GM18507 (cell line): Measurements from ENCODE around the gene ZCCHC10.
"Not testable (repeated sequence)": the region's sequence is repeated elsewhere in the genome, so short reads cannot be mapped to it uniquely, and the experiment has no call there.

Source experiments
- DNase-seq: peaks from one replicate; pipeline ENCODE4 v3.0.0; 2011; ENCODE audit warnings: low read depth; ENCODE audit not compliant: insufficient read length; ENCODE audit errors: extremely low spot score
- FAIRE-seq: peaks from 2 replicates; lab custom pipeline; 2011; peaks lifted over from hg19 to GRCh38; lab: Jason Lieb, UNC

ZCCHC10 gene

DNA sequence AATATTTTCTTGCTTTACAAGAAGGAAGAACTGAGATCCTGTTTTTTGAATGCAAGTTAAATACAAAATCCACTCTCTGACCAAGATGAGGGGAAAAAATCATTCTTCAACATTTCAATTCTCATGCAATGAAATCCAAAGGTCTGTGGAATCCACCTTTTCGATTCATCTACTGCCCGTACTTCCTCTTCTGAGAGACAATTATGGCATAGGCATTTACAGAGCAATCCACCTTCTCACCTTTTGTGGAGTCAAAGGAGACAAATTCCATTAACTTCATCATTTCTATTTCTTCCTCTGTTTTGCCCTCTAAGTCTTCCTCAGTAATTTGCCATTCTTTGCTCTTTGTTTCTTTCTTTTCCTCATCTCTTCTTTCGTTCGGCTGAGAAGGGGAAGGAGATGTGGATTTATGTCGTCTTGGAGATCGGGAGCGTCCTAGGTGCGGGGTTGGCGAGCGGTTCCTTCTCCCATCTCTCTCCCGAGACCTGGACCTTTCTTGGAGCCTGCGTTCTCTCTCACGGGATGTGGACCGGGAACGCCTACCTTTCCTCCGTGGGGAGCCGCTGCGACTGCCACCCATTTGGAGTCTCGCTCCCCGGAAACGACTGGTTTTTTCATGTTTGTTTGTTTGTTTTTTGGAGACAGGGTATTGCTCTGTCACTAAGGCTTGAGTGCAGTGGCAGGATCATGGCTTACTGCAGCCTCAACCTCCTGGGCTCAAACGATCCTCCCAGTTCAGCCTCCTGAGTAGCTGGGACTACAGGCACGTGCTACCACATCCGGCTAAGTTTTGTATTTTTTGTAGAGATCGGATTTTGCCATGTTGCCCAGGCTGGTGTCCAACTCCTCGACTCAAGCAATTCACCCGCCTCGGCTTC is 38.6 kb downstream of the ZCCHC10 start:
- DNase-seq (no peak), FAIRE-seq (no peak)

DNA sequence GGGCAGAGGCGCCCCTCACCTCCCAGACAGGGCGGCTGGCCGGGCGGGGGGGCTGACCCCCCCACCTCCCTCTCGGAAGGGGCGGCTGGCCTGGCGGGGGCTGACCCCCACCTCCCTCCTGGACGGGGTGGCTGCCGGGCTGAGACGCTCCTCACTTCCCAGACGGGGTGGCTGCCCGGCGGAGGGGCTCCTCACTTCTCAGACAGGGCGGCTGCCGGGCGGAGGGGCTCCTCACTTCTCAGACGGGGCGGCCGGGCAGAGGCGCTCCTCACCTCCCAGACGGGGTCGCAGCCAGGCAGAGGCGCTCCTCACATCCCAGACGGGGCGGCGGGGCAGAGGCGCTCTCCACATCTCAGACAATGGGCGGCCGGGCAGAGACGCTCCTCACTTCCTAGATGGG is 43.4 kb downstream of the ZCCHC10 start:
- not testable (repeated sequence) for DNase-seq, FAIRE-seq

DNA sequence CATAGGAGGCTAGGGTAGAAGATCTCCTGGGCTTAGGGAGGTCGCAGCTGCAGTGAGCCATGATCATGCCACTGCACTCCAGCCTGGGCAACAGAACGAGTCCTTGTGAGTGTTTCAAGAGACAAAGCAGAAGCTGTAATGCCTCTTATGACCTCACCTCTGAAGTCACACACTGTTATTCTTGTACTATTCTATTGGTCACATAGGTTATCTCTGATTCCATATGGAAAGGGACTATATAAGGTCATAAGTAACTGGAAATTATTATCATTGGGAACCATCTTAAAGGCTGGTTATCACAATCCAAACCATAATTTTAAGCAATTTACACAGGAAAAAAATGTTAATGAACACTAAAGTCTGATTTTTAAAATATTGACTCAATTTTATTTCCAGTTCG is 45.1 kb downstream of the ZCCHC10 start:
- DNase-seq, result no peak
- no peak for FAIRE-seq

DNA sequence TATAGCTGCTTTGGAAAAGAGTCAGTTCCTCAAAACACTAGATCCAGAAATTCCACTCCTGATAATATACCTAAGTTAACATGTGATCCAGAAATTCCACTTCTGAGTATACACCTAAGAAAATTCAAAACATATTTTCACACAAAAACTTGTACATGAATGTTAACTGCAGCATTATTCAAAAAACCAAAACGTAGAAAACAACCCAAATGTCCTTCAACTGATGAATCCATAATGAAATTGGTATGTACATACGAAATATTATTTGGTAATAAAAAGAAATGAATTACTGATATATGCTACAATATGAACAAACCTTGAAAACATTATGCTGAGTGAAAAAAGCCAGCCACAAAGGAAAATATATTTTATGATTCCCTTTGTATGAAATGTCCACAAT is 46.4 kb downstream of the ZCCHC10 start:
- no peak for DNase-seq
- no peak for FAIRE-seq

DNA sequence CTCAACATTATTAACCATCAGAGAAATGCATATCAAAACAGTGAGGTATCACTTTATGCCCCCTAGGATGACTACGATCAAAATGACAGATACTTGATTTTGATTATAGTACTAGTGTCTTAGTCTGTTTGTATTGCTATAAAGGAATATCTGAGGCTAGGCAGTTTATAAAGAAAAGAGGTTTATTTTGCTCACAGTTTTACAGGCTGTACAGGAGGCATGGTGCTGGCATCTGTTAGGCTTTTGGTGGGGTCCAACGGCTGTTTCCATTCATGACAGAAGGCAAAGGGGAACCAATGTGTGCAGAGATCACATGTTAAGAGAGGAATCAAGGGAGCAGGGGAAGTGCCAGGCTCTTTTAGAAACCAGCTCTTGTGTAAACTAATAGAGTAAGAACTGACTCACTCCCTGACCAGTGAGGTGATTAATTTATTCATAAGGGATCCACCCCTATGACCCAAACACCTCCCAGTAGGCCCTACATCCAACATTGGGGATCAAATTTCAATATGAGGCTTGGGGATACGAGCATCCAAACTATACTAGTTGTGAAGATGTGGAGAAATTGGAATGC is 46.9 kb downstream of the ZCCHC10 start:
- DNase-seq, result no peak

DNA sequence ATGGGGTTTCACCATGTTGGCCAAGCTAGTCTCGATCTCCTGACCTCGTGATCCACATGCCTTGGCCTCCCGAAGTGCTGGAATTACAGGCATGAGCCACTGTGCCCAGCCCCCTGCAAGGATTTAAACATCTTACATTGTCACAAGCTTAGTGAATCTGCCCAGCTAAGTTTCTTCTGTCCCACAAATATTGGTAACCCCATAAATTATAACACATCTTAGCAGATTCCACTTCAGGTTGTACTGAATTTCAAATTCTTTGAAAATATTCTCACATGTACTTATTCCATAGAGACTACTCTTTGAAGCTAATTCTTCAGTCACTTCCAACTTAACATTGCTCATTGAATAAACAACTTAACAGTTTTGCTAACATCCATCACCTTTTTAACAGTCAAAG is 49.5 kb downstream of the ZCCHC10 start:
- no peak for FAIRE-seq
- no peak for DNase-seq

More for the DNA sequence above, 46.9 kb downstream of the ZCCHC10 start:
- no peak for FAIRE-seq

DNA sequence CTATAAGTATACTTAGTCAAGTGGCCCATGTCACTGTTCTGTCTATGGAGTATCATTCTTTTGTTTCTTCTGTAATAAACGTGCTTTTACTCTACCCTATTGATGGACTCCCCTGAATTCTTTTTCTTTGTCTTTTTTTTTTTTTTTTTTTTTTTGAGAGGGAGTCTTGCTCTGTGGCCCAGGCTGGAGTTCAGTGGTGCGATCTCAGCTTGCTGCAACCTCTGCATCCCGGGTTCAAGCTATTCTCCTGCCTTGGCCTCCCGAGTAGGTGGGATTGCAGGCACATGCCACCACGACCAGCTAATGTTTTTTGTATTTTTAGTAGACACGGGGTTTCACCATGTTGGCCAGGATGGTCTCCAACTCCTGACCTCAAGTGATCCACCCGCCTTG is 53.9 kb downstream of the ZCCHC10 start:
- DNase-seq, FAIRE-seq: not testable (repeated sequence)

DNA sequence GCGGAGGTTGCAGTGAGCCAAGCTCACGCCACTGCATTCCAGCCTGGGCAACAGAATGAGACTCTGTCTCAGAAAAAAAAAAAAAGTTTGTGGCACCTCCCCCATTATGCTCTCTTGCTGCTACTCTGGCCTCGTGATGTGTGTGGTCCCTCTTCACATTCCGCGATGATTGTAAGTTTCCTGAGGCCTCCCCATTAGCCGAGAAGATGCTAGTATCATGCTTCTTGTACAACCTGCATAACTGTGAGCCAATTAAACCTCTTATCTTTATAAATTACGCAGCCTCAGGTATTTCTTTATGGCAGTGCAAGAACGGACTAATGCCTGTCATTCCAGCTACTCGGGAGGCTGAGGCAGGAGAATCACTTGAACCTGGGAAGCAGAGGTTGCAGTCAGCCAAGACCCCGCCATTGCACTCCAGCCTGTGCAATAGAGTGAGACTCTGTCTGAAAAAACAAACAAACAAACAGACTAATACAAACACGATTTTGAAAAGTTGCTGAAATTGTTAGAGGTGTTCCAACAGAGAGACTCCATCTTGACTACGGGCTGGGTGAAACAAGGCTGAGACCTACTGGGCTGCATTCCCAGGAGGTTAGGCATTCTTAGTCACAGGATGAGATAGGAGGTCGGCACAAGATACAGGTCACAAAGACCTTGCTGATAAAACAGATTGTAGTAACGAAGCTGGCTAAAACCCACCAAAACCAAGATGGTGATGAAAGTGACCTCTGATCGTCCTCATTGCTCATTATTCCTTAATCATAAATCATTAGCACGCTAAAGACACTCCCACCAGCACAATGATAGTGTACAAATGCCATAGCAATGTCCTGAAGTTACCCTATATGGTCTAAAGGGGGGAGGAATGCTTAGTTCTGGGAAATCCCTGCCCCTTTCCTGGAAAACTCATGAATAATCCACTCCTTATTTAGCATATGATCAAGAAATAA is 54.6 kb downstream of the ZCCHC10 start:
- DNase-seq, result no peak
- FAIRE-seq, result no peak

DNA sequence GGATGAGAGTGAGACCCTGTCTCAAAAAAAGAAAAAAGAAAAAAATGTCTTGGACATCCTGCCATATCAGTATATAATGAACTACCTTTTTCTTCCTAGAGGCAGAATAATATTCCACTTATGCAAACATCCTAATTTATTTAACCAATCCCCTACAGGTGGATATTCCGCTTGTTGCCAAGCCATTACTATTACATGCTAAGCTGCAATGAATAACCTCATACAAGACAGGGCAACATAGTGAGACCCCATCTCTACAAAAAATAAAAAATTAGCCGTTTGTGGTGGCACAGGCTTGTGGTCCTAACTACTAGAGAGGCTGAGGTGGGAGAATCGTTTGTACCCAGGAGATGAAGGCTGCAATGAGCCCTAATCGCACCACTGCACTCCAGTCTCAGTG is 61.2 kb downstream of the ZCCHC10 start:
- DNase-seq, result no peak
- FAIRE-seq, result no peak

DNA sequence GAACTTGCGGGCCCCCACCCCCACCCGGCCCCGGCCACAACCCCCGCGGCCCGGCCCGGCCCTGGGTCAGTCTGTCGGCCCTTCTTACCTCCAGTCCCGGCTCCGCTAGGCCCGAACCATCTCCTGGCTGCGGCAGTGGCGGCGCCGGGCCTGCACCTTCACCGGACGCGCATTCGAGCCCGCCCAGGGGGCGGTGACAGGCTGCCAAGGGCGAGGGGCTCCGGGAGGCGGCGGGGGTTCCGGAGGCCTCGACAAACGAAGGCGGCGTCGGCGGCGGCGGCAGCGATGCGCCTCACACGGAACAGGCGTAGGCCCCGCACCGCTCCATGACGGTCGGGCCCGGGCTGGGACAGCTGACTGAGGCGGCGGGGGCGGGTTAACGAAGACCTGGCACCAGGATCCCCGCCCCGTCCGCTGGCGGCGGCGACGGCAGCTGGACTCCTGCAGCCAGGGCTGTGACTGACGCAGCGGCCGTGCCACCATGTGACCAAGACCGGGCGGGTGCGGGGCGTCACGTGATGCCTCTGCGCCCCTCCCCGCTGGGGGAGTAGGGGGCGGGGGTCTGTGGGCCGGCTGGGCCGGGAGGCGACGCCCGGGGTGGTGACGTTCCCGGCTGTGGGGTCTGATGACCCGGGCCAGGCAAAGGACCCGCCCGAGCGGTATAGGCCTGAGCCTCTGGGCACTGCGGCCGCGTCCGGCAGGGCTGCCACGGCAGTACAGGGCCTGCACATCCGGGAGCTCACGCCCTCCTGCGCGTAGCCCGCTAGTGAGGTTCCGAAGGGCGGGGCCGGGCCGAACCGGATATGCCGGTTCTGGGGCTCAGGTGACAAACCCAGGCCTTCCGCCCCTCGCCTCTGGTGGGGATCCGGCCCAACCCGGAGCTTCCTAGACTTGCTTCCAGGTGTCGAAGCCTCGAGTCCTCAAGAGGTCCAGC is 62.9 kb downstream of the ZCCHC10 start, which contains the start of gene AFF4:
AFF4 (minus strand) TSS at position 464 of the 934 bp plus-strand sequence. CDS start 26,445 bp downstream, outside the sequence.
- DNase-seq (peak; percentile 92), FAIRE-seq (peak; percentile 87)

DNA sequence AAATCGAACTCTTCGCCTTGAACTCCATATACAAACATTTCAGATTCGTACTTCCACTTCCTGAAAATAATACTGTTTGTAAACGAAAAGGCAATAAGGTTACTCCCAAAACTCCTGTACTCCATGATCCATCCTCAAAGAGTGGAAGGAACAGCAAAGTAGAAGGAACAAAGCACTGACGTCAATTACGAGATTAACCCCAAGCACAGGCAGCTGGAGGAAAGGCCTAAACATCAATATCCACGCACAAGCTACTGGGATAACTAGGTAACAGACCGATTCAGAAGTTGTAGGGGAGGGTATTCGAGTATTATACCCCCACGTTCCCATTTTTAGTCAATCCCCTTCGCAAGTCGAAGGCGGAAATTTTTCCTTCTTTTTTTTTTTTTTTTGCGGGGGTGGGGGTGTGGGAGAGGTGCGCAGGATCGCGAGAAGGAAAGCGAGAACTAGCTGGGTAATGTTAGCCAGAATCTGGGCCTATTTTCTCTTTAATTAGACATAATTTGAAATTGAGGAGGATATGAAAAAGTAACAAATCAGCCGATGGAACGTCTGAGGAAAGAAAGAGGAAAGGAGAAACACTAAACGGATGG is 63.8 kb downstream of the ZCCHC10 start:
- peak; percentile 36 for FAIRE-seq

DNA sequence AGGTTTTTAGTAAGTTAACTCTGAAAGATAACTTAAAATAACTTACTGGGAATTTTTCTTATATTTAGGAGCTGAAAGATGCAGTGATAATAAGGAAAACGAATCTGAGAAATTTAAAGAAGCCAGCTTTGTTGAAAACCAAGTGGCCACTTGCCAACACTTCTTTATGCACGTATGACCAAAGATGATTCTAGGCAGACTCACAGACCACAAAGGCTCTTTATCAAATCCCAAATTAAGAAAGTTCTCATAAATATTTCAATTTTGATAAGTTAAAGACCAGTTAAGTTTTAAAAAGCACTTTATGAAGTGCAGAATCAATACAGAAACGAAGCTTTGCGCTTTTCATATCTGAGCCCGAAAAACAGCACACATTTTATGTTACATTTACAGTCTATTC is 64.5 kb downstream of the ZCCHC10 start:
- DNase-seq, result no peak
- FAIRE-seq, result no peak

More for the DNA sequence above, 63.8 kb downstream of the ZCCHC10 start:
- no peak for DNase-seq

DNA sequence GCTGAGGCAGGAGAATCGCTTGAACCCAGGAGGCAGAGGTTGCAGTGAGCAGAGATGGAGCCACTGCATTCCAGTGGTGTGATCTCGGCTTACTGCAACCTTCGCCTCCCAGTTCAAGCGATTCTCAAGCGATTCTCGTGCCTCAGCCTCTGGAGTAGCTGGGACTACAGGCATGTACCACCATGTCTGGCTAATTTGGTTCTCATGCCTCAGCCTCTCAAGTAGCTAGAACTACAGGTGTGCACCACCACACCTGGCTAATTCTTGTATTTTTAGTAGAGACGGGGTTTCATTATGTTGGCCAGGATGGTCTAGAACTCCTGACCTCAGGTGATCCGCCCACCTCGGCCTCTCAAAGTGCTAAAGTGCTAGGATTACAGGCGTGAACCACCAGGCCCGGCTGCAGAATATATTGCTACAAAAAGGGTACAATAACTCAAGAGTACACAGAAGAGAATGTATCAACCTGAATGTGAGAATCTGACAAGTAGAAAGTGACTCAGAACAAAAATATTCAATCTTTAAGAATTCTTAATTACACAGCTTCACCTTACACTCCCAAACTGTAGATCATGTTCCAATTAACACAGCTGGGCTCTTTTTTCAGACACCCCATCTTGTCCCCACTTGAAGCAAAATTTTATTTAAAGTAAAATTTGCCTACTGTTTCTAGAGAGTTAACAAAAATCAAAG is 65.1 kb downstream of the ZCCHC10 start:
- DNase-seq, FAIRE-seq: not testable (repeated sequence)

DNA sequence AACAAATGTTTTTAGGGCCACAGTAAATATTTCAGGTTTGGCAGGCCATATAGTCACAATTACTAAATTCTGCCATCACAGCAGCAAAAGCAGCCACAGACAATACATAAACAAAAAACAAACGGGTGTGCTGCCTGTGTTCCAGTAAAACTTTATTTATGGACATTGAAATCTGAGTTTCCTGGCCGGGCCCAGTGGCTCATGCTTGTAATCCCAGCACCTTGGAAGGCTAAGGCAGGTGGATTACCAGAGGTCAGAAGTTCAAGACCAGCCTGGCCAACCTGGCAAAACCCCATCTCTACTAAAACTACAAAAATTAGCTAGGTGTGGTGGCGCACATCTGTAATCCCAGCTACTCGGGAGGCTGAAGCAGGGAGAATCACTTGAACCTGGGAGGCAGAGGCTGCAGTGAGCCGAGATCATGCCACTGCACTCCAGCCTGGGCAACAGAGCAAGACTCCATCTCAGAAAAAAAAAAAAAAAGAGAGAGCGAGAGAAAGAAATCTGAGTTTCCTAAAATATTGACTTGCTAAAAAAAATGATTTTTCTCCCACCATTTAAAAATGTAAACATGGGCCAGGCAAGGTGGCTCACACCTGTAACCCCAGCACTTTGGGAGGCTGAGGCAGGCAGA is 70.1 kb downstream of the ZCCHC10 start:
- DNase-seq, FAIRE-seq: not testable (repeated sequence)

DNA sequence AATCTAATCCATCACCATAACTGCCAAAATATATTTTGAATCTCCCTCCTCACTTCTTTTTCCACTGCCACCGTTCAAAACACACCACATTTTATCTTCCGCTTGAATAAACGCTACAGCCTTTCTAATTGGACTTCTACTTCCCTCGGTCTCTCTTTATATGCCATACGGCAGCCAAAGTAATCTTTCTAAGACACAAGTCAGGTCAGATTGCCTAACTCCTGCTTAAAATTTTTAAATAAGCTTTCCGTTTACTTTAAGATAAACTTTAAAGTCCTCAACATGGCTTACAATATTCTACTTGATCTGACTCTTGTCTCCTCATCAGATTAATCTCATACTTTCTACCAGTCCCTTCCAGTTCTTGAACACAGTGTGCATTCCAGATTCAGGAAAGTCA is 72.6 kb downstream of the ZCCHC10 start:
- DNase-seq, result no peak
- FAIRE-seq, result no peak

DNA sequence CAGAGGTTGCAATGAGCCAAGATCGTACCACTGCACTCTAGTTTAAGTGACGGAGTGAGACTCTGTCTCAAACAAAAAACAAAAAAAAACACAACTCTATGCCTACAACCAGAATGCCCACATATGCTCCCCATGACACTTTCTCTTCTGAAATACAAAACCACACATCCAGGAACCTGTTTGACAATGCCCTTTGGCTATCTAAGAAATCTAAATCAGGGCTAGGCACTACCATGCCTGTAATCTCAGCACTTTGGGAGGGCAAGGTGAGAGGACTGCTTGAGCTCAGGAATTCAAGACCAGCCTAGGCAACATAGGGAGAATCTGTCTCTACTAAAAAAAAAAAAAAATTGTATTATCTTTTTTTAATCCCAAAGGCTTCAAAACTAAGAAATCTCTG is 73.5 kb downstream of the ZCCHC10 start:
- FAIRE-seq (no peak), DNase-seq (no peak)

DNA sequence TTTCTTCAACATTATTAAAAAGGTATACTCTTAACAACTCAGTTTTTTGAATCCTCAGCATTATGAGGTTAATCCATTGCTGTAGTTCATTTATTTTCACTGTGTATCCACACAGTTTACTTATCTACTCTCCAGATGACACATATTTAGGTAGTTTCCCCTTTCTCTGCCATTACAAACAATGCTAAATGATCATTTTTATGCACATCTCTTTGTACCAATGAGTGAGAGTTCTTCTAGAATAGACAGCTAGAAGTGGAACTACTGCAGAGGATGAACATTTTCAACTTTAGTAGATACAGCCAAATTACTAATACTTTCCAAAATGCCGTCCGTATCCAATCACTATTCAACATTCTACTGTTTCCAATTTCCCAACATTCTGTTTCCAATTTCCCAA is 74.5 kb downstream of the ZCCHC10 start:
- FAIRE-seq, result no peak
- no peak for DNase-seq
